ENCODE results near the gene PIP5K1C.
"Not testable (repeated sequence)": the region's sequence is repeated elsewhere in the genome, so short reads cannot be mapped to it uniquely, and the experiment has no call there.

The PIP5K1C gene

DNA sequence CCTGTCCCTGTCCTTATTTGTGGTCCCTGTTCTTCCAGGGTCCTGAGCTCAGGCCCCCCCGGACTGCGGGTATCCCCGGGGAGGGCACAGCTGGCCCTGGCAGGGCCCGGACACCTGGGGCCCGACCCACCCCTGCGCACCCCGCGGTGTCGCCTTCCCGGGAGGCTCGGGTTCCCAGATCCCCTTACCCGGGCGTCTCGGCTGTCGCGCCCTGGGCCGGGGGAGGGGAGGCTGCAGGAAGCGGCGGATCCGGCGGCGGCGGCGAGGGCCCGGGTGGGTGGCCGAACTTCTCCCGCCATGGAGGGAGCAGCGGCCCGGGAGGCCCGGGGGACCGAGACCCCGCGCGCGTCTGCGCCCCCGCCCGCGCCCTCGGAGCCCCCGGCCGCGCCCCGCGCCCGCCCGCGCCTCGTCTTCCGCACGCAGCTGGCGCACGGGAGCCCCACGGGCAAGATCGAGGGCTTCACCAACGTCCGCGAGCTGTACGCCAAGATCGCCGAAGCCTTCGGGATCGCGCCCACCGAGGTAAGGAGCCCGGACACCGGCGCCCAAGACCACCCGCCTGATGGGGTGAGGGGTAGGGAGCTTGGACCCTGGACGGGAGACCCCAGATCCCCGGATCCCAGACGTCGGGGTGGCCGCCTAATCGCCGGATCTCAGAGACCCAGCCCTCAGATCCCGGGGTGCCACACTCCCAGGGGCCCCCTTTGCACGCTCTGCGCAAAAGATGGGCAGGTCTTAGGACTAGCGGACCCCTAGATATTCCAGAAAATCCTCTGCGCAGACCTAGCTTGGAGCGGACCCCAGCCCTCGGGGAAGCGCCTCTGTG is 114.8 kb downstream of the PIP5K1C start, which contains the start of gene GIPC3:
Gene GIPC3, plus strand, starts transcription at position 178 of the 826 bp plus-strand sequence. Its CDS starts 120 bp downstream, at position 298.
- no peak for DNase-seq

DNA sequence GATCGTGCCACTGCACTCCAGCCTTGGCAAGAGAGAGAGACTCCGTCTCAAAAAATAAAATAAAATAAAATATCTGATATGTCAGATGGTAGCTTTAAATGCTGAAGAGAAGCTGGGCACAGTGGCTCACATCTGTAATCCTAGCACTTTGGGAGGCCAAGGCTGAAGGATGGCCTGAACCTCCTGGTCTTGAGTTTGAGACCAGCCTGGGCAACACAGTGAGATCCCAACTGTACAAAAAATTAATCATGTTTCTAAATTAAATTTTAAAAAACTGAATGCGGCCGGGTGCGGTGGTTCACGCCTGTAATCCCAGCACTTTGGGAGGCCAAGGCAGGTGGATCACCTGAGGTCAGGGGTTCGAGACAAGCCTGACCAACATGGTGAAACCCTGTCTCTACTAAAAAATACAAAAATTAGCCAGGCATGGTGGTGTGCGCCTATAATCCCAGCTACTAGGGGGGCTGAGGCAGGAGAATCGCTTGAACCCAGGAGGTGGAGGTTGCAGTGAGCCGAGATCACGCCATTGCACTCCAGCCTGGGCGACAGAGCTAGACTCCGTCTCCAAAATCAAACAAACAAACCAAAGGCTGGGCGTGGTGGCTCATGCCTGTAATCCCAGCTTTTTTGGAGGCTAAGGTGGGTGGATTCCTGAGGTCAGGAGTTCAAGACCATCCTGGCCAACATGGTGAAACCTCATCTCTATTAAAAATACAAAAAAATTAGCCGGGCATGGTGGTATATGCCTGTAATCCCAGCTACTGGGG is 116.0 kb downstream of the PIP5K1C start:
- DNase-seq: not testable (repeated sequence)

DNA sequence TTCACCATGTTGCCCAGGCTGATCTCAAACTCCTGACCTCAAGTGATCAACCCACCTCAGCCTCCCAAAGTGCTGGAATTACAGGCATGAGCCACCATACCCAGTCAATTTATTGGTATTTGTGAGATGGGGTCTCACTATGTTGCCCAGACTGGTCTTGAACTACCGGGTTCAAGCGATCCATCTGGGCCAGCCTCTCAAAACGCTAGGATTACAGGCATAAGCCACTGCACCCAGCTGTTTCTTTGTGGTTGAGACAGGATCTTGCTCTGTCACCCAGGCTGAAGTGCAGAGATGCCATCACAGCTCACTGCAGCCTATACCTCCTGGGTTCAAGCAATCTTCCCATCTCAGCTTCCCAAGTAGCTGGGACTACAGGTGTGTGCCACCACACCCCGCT is 118.5 kb downstream of the PIP5K1C start:
- DNase-seq: not testable (repeated sequence)

All from activated CD4-positive, alpha-beta T cell treated with anti-CD3 and anti-CD28 coated beads, Interleukin-2, amount 50 U/mL, for 48 hours (primary cell).